Memory B cell (primary cell): Measurements from ENCODE around the gene MYZAP.

Experiments
- ATAC-seq: fragments of 150-1000 bp; cut with Tn5 transposase; 2 replicates; pipeline ENCODE4 v1.10.0; 2021; ENCODE audit warnings: low read depth, mild to moderate bottlenecking, moderate library complexity
- DNase-seq, 2 donors: peaks; one replicate each; pipeline ENCODE4 v3.0.0; 2022; ENCODE audit warnings: low spot score in 2 of 2
- H3K27ac Mint-ChIP-seq: one replicate; pipeline ENCODE4 v1.8.0; 2022; ENCODE audit warnings: mild to moderate bottlenecking, moderate library complexity, mixed read lengths
- H3K27me3 Mint-ChIP-seq: one replicate; pipeline ENCODE4 v1.8.0; 2022; ENCODE audit warnings: mixed read lengths
- H3K36me3 Mint-ChIP-seq: one replicate; pipeline ENCODE4 v1.8.0; 2022; ENCODE audit warnings: mild to moderate bottlenecking, mixed read lengths
- H3K4me1 Mint-ChIP-seq: one replicate; pipeline ENCODE4 v1.8.0; 2022; ENCODE audit warnings: mixed read lengths
- H3K4me3 Mint-ChIP-seq: one replicate; pipeline ENCODE4 v1.8.0; 2022; ENCODE audit warnings: mild to moderate bottlenecking, moderate library complexity, mixed read lengths
- H3K9me3 Mint-ChIP-seq: one replicate; pipeline ENCODE4 v1.8.0; 2022; ENCODE audit warnings: mixed read lengths

MYZAP gene

DNA sequence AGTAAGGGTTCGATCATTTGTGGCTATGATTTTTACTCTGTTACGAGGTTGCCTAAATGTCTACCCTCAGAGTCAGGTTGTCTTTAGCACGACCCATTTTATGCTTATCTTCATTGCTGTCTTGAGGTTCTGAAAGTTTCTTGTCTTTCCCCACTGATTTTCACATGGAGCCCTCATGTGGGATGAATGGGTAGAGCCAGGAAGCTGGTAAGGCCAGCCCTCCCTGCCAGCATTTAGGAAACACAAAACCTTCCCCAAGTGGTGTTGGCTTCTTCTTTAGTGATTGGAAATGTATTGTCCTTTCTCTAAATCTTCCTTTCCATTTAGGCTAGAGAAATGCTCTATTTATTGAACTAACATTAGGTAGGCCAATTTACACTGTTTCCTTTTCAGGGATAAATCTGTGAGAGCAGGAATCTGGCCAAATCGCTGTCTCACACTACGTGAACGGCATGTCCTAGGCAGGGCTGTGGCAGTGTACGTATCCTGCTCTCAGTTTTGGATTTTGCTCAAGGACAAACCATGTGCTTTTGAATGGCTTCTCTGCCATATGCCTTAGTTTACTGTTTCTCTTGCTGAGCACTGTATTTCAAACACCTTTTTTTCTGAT, 43.7 kb downstream of the MYZAP start:
- Mint-ChIP-seq H3K27ac (no peak overlapping the region), H3K4me3 (no peak overlapping the region), H3K9me3 (no peaks in the 10 kb centered on the region), H3K36me3 (peaks cover 2% of the 10 kb centered on the region), H3K4me1 (no peaks in the 10 kb centered on the region), H3K27me3 (peaks cover 2% of the 10 kb centered on the region)
- ATAC-seq (no peak), DNase-seq (no peak)

DNA sequence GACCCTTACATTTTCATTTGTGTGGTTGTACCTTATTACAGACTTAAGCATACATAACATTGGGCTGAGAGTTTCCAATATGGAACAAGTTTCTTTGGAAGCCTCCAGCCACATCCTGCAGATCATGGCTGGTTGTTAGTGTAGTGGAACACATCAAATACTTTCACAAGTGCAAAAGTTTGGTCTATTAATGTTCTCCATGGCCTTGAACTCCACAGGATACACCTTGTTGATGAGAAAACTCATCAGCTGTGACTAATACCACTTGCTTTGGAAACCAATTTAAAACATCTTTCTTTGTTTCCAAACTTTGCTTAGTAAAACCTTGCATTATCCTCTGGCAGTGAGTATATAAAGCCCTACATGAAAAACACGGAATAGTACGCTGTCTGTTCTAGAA, 46.1 kb downstream of the MYZAP start:
- no peak for ATAC-seq
- Mint-ChIP-seq H3K4me1 (no peaks in the 10 kb centered on the region), H3K27me3 (peaks cover 2% of the 10 kb centered on the region), H3K4me3 (no peak overlapping the region), H3K36me3 (peaks cover 2% of the 10 kb centered on the region), H3K9me3 (no peaks in the 10 kb centered on the region), H3K27ac (no peak overlapping the region)
- DNase-seq = no peak

DNA sequence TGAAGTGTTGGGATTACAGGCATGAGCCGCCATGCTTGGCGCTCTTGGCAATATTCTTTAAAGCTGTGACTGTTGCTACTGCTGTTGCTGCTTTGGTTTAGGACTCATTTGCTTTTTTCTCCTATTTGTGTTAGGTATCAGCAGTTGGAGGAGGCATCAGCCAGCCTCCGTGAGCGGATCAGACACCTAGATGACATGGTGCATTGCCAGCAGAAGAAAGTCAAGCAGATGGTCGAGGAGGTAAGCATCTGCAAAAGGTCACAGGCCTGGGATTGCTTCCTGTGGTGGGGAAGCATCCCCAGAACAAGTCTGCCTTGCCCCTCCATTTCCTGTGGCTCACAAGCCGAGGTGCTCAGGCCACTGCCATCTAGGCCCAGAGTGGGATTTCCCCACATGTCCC, 47.6 kb downstream of the MYZAP start:
- Mint-ChIP-seq H3K9me3 (no peaks in the 10 kb centered on the region), H3K27ac (no peak overlapping the region), H3K4me3 (no peak overlapping the region)

DNA sequence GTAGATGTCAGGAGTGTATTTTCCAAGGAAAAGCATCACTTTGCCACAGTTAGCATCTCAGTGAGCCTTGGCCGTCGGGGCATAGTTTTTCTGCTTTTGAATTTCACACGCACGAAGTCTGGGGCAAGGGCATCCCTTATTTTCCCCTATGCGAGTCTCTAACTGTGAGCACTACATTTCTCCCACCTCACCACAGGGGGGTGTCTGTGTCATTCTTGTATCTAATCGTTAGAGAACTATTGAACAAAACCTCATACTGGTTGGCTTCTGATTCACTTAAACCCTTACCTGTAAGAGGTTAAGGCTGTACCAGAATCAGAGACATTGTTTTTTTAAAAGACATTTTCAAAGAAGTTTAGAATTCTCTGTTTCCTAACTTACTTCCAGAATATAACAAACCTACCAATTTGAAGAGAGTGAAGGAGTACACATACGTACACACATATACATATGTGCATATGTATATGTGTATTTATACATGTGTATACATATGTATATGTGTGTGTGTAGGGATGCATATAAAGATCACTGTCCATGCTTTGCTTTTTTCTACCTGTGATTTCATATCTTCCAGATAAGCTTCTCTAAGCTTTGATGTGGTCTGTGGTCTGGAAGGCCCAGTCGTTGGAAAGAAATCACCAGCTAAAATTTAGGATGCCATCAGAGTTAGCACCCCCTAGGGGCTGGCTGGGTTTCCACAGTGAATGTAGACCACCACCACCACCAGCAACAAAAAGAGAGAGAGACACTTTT, 49.4 kb downstream of the MYZAP start:
- ATAC-seq (peak; percentile 45), DNase-seq (peak in 1 of 2 donors; percentile 5)
- Mint-ChIP-seq H3K9me3 (no peaks in the 10 kb centered on the region), H3K36me3 (no peaks in the 10 kb centered on the region), H3K27me3 (peaks cover 3% of the 10 kb centered on the region), H3K4me1 (no peaks in the 10 kb centered on the region), H3K27ac (no peak overlapping the region), H3K4me3 (no peak overlapping the region)

More for the DNA sequence above, 47.6 kb downstream of the MYZAP start:
- no peaks in the 10 kb centered on the region for H3K36me3 Mint-ChIP-seq
- ATAC-seq (no peak), DNase-seq (no peak)
- peaks cover 2% of the 10 kb centered on the region for H3K27me3 Mint-ChIP-seq
- no peaks in the 10 kb centered on the region for H3K4me1 Mint-ChIP-seq

DNA sequence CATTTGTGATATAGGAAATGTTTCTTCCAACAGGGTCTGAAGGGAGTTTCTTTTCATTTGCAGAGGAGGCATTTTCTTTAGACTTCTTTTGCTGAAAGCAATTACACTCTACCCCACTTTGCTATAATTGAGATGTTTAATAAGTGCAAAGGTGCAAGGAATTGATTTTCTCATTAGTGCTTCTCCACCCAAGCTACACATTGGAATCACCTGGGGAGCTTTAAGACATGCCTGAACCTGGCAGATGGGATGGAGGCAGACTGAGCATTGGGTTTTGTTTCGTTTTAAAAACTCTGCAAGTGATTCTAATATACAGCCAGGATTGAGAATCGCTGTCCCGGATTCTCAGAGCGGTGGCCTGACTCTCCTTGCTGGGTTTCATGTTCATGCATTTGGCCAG, 52.1 kb downstream of the MYZAP start:
- no peak for DNase-seq
- Mint-ChIP-seq H3K9me3 (no peaks in the 10 kb centered on the region), H3K27ac (no peak overlapping the region), H3K4me1 (peaks cover 14% of the 10 kb centered on the region), H3K36me3 (no peaks in the 10 kb centered on the region), H3K27me3 (peaks cover 3% of the 10 kb centered on the region), H3K4me3 (no peak overlapping the region)
- ATAC-seq = no peak

DNA sequence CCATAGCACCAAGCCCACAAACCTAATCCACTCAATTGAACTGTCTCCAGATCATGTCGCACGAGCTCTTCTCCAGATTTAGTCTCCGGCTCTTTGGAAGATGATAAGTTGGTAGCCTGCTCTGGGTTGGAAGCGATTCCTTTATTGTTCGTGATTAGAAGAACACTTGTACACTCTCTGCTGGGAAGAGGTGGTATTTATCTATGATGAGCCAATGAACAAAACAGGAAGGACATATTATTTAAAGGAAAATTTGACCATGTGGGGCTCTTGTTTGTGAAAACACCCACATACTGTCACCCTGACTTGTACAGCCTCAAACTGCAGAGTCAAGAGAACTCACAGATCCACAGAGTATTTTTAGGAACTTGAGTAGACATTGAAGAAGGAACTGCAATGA, 54.4 kb downstream of the MYZAP start:
- H3K36me3 Mint-ChIP-seq = no peaks in the 10 kb centered on the region
- no peak overlapping the region for H3K27ac Mint-ChIP-seq
- peaks cover 14% of the 10 kb centered on the region for H3K4me1 Mint-ChIP-seq
- H3K4me3 Mint-ChIP-seq = no peak overlapping the region
- DNase-seq (no peak), ATAC-seq (no peak)
- H3K27me3 Mint-ChIP-seq = peaks cover 1% of the 10 kb centered on the region
- no peaks in the 10 kb centered on the region for H3K9me3 Mint-ChIP-seq

DNA sequence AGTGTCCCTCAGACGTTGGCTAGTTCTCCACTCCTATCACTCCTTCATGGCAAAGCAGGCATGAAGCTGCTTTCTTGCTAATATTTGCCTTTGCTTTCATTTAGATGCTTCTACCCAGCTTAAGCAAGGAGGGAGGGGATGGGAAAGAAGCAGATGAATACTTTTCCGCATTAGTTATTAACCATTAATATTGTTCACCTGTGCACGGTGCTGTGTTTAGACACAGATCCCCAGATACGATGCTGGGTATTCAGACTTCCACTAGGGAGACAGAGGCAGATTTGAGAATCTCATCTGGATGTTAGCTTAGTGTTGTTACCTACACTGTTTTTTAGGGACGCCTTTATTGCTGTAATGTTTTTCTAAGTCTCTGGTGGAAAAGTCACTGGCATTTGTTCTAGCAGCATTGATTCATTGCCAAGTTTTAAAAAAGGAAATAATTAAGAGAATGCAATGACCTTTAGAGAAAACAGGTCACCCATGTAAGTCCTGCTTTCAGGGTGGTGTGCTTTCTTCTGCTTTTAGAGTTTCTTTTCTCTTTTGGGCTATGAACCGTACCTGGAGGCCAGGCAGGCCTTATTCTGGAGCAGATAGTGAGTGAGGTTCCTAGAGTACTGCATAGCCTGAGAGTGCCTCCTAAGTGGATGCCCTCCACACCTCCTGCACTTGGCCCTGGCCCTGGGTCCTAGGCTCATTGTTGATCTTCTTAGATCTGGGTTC, 55.5 kb downstream of the MYZAP start:
- ATAC-seq = peak; percentile 80
- Mint-ChIP-seq H3K27me3 (peaks cover 1% of the 10 kb centered on the region), H3K36me3 (no peaks in the 10 kb centered on the region), H3K4me1 (peaks cover 14% of the 10 kb centered on the region), H3K27ac (no peak overlapping the region), H3K4me3 (no peak overlapping the region), H3K9me3 (no peaks in the 10 kb centered on the region)
- DNase-seq = no peak

DNA sequence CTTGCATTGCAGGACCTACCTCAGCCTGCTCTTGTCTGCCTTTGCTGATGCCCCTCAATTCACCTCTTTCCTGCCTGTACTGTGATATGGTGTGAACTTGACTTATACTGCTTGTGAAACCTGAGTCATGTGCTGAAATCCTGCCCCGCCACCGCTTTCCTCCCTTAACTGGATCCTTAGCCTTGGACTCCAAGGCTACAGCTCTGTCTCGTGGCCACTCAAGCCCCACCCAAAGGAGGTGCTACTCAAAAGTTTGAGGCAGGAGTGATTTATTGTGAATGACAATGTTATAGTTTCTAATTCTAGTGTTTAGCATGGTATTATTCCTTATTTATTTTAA, 56.1 kb downstream of the MYZAP start:
- ATAC-seq = peak; percentile 22
- no peak for DNase-seq
- H3K36me3 Mint-ChIP-seq = no peaks in the 10 kb centered on the region
- H3K27me3 Mint-ChIP-seq = peaks cover 1% of the 10 kb centered on the region
- H3K27ac Mint-ChIP-seq = no peak overlapping the region
- H3K4me3 Mint-ChIP-seq = no peak overlapping the region
- peaks cover 14% of the 10 kb centered on the region for H3K4me1 Mint-ChIP-seq
- H3K9me3 Mint-ChIP-seq = no peaks in the 10 kb centered on the region

DNA sequence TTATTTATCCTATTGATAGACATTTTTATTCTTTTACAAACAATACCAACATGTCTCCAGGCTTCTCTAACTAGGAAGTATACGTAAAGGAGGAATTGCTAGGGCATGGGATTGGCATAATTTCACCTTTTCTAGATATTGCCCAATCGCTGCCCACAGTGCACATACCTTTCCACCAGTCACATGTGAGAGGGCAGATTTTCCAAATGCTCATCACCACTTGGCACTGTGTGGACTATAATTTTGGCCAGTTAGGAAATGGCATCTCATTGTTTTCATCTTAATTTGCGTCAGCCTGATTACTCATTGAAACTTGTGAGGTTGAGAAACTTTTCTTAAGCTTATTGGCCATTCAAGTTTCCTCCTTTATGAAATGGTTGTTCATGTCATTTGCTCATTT, 57.4 kb downstream of the MYZAP start:
- no peak for DNase-seq
- H3K27me3 Mint-ChIP-seq = peaks cover 1% of the 10 kb centered on the region
- H3K36me3 Mint-ChIP-seq = no peaks in the 10 kb centered on the region
- H3K27ac Mint-ChIP-seq = no peak overlapping the region
- H3K4me3 Mint-ChIP-seq = no peak overlapping the region
- H3K9me3 Mint-ChIP-seq = no peaks in the 10 kb centered on the region
- no peak for ATAC-seq
- H3K4me1 Mint-ChIP-seq = peaks cover 14% of the 10 kb centered on the region

DNA sequence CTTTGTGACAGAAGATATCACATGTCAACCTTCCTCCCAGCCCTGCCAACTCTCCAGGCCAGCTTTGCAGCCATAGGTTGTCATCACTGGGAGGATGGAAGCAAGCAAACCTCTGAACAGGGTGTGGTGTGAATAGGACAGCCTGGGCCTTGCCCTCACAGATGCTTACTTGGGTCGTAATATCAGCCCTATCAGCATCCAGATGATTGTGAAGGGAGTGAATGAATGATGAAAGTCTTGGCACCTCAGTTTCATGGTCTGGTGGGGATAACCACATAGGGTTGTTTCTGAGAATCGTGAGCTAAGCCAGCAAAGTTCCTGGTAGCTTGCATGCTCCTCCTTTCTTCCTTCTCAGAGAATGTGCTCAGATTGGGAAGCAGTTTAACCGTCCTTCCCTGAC, 59.7 kb downstream of the MYZAP start:
- no peaks in the 10 kb centered on the region for H3K9me3 Mint-ChIP-seq
- peaks cover 12% of the 10 kb centered on the region for H3K4me1 Mint-ChIP-seq
- H3K4me3 Mint-ChIP-seq = no peak overlapping the region
- DNase-seq = no peak
- H3K27ac Mint-ChIP-seq = no peak overlapping the region
- no peaks in the 10 kb centered on the region for H3K36me3 Mint-ChIP-seq
- no peaks in the 10 kb centered on the region for H3K27me3 Mint-ChIP-seq
- ATAC-seq = no peak

DNA sequence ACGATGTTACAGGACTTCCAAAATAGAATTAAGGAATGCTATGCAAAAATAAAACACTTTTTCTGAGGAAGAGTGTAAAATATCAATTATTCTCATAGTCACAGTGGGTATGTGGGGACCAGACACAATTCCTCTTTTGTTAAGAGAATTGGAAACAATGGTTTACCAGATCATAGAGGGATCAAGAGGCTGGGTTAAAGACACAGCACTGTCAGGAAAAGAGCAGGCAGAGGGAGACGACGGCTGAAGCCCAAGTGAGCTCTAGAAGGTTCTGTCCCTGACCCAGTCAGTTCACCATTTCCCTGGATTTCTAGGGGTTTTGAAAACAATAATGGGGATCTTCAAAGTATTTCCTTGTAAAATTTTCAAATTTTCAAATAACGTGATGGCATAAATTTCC, 60.8 kb downstream of the MYZAP start:
- Mint-ChIP-seq H3K9me3 (no peaks in the 10 kb centered on the region), H3K4me1 (peaks cover 4% of the 10 kb centered on the region), H3K36me3 (no peaks in the 10 kb centered on the region), H3K27ac (no peak overlapping the region), H3K27me3 (no peaks in the 10 kb centered on the region), H3K4me3 (no peak overlapping the region)
- no peak for DNase-seq
- ATAC-seq = no peak

DNA sequence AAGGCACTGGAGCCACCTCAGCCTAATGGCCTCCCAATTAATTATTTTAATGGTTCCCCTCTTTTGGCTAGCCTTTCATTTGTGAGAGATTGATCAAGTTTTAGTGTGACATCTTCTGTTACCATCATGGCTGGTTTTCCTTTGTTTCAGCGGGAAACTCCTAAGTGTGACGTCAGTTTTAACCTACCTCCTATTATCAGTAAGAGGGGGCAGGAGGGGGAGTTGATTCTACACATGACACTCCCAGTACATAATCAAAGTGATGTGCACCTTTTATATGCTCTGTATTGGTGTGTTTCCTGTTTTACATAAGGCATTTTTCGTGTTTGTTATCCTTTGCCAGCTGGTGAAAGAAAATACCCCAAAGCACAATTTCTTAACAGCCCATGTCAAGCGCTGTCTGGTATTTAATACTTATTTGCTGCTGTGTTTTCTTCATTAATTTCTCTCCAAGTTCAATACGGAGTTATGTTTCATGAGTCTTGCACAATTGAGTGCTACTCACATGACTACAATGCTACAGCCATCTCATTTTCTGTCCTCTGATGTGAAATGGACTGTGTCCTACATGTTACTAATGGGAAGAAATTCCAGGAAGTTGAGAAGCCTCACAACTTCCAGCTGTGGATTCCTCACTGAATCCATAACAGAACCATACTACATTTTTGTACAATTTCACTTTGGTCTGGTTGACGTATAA, 62.6 kb downstream of the MYZAP start:
- Mint-ChIP-seq H3K27me3 (peaks cover 2% of the 10 kb centered on the region), H3K9me3 (no peaks in the 10 kb centered on the region), H3K4me1 (no peaks in the 10 kb centered on the region), H3K36me3 (no peaks in the 10 kb centered on the region), H3K27ac (no peak overlapping the region), H3K4me3 (no peak overlapping the region)
- no peak for ATAC-seq
- no peak for DNase-seq

DNA sequence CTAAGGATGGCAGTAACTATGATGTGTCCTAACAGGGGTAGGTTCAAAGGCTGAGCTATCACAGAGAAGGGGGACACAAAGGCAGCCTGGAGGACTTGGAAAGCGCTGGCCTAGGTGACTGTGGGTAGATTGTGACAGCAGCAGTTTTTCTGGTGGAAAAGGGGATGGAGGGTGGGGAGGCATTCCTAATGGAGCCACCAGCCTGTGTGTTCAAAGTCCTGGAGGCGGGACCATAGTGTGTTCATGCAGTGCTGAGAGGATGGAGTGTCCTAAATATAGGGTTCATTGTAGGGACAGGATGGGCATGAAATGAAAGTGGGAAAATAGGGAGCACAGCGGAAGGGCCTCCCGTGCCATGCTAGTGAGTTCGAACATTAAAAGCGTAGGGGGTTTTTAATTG, 63.3 kb downstream of the MYZAP start:
- H3K36me3 Mint-ChIP-seq = no peaks in the 10 kb centered on the region
- no peak overlapping the region for H3K27ac Mint-ChIP-seq
- no peak overlapping the region for H3K4me3 Mint-ChIP-seq
- ATAC-seq = no peak
- DNase-seq = no peak
- H3K27me3 Mint-ChIP-seq = peaks cover 2% of the 10 kb centered on the region
- no peaks in the 10 kb centered on the region for H3K4me1 Mint-ChIP-seq
- H3K9me3 Mint-ChIP-seq = no peaks in the 10 kb centered on the region

DNA sequence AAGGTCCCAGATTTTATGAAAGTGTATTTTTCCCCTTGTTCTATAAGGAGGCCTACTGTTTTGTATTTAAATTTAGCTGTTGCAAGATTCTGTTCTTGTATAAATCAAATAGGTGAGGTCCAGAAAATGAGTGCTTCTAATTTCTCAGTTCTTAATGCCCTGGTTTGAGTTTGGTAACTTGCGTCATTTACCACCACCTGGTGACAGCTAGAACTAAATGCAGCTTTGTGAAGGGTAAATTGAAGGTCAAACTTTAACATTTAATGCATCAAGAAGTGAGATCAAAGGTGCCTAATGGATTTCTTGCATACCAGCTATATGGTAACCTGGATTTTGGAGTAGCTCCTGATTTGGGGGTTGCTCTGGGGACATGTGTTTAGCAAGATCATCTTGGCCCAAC, 64.1 kb downstream of the MYZAP start:
- Mint-ChIP-seq H3K27ac (no peak overlapping the region), H3K4me1 (no peaks in the 10 kb centered on the region), H3K4me3 (no peak overlapping the region), H3K9me3 (no peaks in the 10 kb centered on the region), H3K27me3 (peaks cover 2% of the 10 kb centered on the region), H3K36me3 (no peaks in the 10 kb centered on the region)
- no peak for ATAC-seq
- no peak for DNase-seq
